ENCODE data around the gene HIVEP3.

HIVEP3 gene

GRCh38 chr1:41813226-41813625 lies 105.5 kb downstream of the HIVEP3 start:
- DNase-seq (ENCODE audit: low read depth in 2 of 2) = no peak

GRCh38 chr1:41812453-41812852 lies 106.3 kb downstream of the HIVEP3 start:
- DNase-seq (ENCODE audit: low read depth in 2 of 2) = no peak

GRCh38 chr1:41812051-41812450 lies 106.7 kb downstream of the HIVEP3 start:
- peak; percentile 40 to 57 for DNase-seq (ENCODE audit: low read depth in 2 of 2)

GRCh38 chr1:41811051-41811795 lies 107.5 kb downstream of the HIVEP3 start:
- peak; percentile 37 to 53 for DNase-seq (ENCODE audit: low read depth in 2 of 2)

- DNase-seq (ENCODE audit: low read depth in 2 of 2) = peak in 1 of 2 donors; percentile 33
Observed at GRCh38 chr1:41810446-41810845, 108.3 kb downstream of the HIVEP3 start.

- DNase-seq (ENCODE audit: low read depth in 2 of 2) = no peak
Observed at GRCh38 chr1:41809692-41810091, 109.0 kb downstream of the HIVEP3 start.

GRCh38 chr1:41807390-41807789 lies 111.3 kb downstream of the HIVEP3 start:
- no peak for DNase-seq (ENCODE audit: low read depth in 2 of 2)

GRCh38 chr1:41806472-41807155 lies 112.1 kb downstream of the HIVEP3 start:
- peak; percentile 36 to 51 for DNase-seq (ENCODE audit: low read depth in 2 of 2)

GRCh38 chr1:41805771-41806471 lies 112.8 kb downstream of the HIVEP3 start:
- DNase-seq (ENCODE audit: low read depth in 2 of 2) = peak; percentile 30 to 42

GRCh38 chr1:41804176-41804575 lies 114.5 kb downstream of the HIVEP3 start:
- no peak for DNase-seq (ENCODE audit: low read depth in 2 of 2)

- no peak for DNase-seq (ENCODE audit: low read depth in 2 of 2)
Observed at GRCh38 chr1:41803656-41804055, 115.1 kb downstream of the HIVEP3 start.

- no peak for DNase-seq (ENCODE audit: low read depth in 2 of 2)
Observed at GRCh38 chr1:41802532-41803501, 115.9 kb downstream of the HIVEP3 start.

- DNase-seq (ENCODE audit: low read depth in 2 of 2) = no peak
Observed at GRCh38 chr1:41800311-41800829, 118.4 kb downstream of the HIVEP3 start.

- DNase-seq (ENCODE audit: low read depth in 2 of 2) = no peak
Observed at GRCh38 chr1:41799723-41800122, 119.0 kb downstream of the HIVEP3 start.

- no peak for DNase-seq (ENCODE audit: low read depth in 2 of 2)
Observed at GRCh38 chr1:41799205-41799604, 119.5 kb downstream of the HIVEP3 start.

- DNase-seq (ENCODE audit: low read depth in 2 of 2) = no peak
Observed at GRCh38 chr1:41795205-41795762, 123.4 kb downstream of the HIVEP3 start.

GRCh38 chr1:41794031-41794430 lies 124.7 kb downstream of the HIVEP3 start:
- DNase-seq (ENCODE audit: low read depth in 2 of 2) = no peak

- no peak for DNase-seq (ENCODE audit: low read depth in 2 of 2)
Observed at GRCh38 chr1:41792485-41792770, 126.3 kb downstream of the HIVEP3 start.

GRCh38 chr1:41791667-41792484 lies 126.8 kb downstream of the HIVEP3 start:
- DNase-seq (ENCODE audit: low read depth in 2 of 2) = peak in 1 of 2 donors; percentile 47

- DNase-seq (ENCODE audit: low read depth in 2 of 2) = no peak
Observed at GRCh38 chr1:41790351-41790750, 128.4 kb downstream of the HIVEP3 start.
